Measurements from ENCODE around the gene PAQR4.

PAQR4 gene

DNA sequence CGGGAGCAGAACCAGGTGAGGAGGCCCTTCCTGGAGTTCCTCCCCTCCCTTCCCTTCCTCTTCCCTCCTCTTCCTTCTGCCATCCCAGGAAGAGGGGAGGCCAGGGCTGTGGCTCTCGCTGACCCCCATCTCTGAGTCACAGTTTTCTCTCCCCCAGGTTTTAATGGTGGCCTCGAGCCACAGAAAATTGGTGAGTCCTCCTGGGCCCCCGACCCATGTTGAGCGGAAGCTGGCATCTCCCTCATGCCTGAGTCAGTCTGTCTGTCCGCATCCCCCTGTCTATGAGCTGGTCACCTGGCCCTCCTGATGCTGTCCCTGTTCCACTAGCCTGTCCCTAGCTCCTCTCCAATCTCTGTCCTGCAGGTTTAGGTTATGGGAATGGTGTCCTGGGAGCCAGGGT, 30.8 kb downstream of the PAQR4 start:
- H2AFZ ChIP-seq, result no peak overlapping the region
- TF ChIP-seq, protein P1, sequence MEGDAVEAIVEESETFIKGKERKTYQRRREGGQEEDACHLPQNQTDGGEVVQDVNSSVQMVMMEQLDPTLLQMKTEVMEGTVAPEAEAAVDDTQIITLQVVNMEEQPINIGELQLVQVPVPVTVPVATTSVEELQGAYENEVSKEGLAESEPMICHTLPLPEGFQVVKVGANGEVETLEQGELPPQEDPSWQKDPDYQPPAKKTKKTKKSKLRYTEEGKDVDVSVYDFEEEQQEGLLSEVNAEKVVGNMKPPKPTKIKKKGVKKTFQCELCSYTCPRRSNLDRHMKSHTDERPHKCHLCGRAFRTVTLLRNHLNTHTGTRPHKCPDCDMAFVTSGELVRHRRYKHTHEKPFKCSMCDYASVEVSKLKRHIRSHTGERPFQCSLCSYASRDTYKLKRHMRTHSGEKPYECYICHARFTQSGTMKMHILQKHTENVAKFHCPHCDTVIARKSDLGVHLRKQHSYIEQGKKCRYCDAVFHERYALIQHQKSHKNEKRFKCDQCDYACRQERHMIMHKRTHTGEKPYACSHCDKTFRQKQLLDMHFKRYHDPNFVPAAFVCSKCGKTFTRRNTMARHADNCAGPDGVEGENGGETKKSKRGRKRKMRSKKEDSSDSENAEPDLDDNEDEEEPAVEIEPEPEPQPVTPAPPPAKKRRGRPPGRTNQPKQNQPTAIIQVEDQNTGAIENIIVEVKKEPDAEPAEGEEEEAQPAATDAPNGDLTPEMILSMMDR (IDR thresholded peaks at IDR 0.05), result no peak
- no peaks in the 10 kb centered on the region for H3K4me1 ChIP-seq
- H3K27ac ChIP-seq, result no peak overlapping the region
- H3K4me2 ChIP-seq (ENCODE audit: low read length), result no peak overlapping the region
- H3K9me3 ChIP-seq (ENCODE audit: control insufficient read depth, low read length), result no peaks in the 10 kb centered on the region
- H3K27me3 ChIP-seq (ENCODE audit: control insufficient read depth, insufficient read depth, low read length), result no peaks in the 10 kb centered on the region
- no peak overlapping the region for H3K9ac ChIP-seq
- H3K4me3 ChIP-seq (ENCODE audit: low read depth, low read length), result no peak overlapping the region
- H3K79me2 ChIP-seq, result no peaks in the 10 kb centered on the region
- H3K36me3 ChIP-seq (ENCODE audit: control insufficient read depth, insufficient read depth, low read length), result no peaks in the 10 kb centered on the region

DNA sequence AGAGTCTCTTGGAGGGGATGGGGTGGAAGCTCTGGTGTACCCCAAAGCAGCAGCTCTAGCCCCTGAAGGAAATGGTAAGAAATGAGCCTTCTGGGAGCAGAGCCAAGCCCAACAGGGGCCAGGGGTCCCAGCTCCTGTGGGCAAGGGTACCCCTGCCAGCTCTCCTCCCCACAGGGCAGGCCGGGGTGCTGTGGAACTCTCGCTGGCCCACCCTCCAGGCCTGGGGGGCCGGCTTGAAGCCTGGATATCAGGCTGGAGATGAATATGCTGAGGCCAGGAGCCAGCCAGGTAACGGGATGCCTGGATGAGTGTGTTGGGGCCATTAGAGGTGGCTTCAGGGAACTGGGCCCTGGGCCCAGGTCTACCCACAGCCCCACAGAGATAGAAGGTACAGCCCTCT, 31.4 kb downstream of the PAQR4 start:
- H3K4me3 ChIP-seq (ENCODE audit: low read depth, low read length), result no peak overlapping the region
- no peak overlapping the region for H3K27ac ChIP-seq
- TF ChIP-seq, protein P1 (IDR thresholded peaks at IDR 0.05), result no peak
- no peak overlapping the region for H3K9ac ChIP-seq
- H3K79me2 ChIP-seq, result no peaks in the 10 kb centered on the region
- H3K9me3 ChIP-seq (ENCODE audit: control insufficient read depth, low read length), result no peaks in the 10 kb centered on the region
- H3K4me2 ChIP-seq (ENCODE audit: low read length), result no peak overlapping the region
- no peak overlapping the region for H2AFZ ChIP-seq
- no peaks in the 10 kb centered on the region for H3K4me1 ChIP-seq
- H3K36me3 ChIP-seq (ENCODE audit: control insufficient read depth, insufficient read depth, low read length), result no peaks in the 10 kb centered on the region
- no peaks in the 10 kb centered on the region for H3K27me3 ChIP-seq (ENCODE audit: control insufficient read depth, insufficient read depth, low read length)

DNA sequence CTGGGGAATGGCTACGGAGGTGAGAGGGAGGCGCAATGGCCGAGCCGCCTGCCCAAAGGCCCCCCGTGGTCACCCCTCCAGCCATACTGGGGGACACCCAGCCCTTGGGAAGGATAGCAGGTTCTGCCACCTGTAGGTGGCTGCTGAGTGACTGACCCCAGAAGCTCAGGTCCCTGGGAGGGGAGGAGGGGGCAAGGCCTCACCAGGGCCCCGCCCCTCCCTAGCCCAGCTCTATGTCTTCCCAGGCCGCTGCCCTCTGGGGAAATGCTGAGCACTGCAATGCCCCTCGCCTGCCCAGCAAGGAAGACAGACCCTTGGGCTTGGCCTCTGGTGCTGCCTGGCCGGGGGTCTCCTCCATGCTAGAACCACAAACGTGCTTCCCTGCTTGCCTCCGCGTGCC, 32.2 kb downstream of the PAQR4 start:
- H3K36me3 ChIP-seq (ENCODE audit: control insufficient read depth, insufficient read depth, low read length), result no peaks in the 10 kb centered on the region
- H3K4me3 ChIP-seq (ENCODE audit: low read depth, low read length), result no peak overlapping the region
- H2AFZ ChIP-seq, result no peak overlapping the region
- no peaks in the 10 kb centered on the region for H3K9me3 ChIP-seq (ENCODE audit: control insufficient read depth, low read length)
- no peak overlapping the region for H3K9ac ChIP-seq
- H3K27me3 ChIP-seq (ENCODE audit: control insufficient read depth, insufficient read depth, low read length), result no peaks in the 10 kb centered on the region
- no peaks in the 10 kb centered on the region for H3K79me2 ChIP-seq
- TF ChIP-seq, protein P1 (IDR thresholded peaks at IDR 0.05), result no peak
- no peak overlapping the region for H3K4me2 ChIP-seq (ENCODE audit: low read length)
- H3K4me1 ChIP-seq, result peaks cover 3% of the 10 kb centered on the region
- H3K27ac ChIP-seq, result no peak overlapping the region

DNA sequence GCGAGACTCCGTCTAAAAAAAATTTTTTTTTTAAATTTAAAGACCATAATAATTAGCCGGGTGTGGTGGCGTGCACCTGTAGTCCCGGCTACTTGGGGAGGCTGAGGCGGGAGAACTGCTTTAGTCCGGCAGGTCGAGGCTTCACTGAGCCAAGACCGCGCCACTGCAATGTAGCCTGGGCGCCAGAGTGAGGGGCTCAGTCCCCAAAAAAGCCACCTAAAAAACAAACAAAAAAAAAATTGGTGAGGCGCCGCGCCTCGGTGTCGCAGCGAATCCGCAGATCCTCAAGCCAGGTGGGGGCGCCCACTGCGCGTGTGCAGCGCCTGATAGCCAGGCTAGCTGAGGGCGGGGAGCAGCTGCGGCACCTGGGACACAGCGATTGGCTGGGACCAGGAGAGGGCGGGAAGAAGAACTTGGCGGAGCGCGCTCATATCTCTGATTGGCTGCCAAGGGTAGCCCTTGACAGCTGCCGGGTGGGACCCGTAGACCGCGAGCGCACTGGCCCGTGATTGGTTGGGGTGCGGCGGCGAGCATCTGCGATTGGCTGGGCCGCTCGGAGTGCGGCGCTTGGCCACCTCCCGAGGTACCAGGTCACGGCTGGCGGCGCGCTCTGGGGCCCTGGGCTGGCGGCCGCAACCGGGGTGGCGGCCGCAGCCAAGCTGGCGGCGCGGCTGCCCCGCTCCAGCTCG, 34.6 kb downstream of the PAQR4 start:
- H2AFZ ChIP-seq, result peak overlapping the region; percentile 81
- H3K27me3 ChIP-seq (ENCODE audit: control insufficient read depth, insufficient read depth, low read length), result no peaks in the 10 kb centered on the region
- H3K4me1 ChIP-seq, result peaks cover 6% of the 10 kb centered on the region
- TF ChIP-seq, protein P1 (IDR thresholded peaks at IDR 0.05), result peak; percentile 88
- no peaks in the 10 kb centered on the region for H3K36me3 ChIP-seq (ENCODE audit: control insufficient read depth, insufficient read depth, low read length)
- H3K4me2 ChIP-seq (ENCODE audit: low read length), result no peak overlapping the region
- H3K4me3 ChIP-seq (ENCODE audit: low read depth, low read length), result peak overlapping the region; percentile 22
- no peak overlapping the region for H3K9ac ChIP-seq
- no peaks in the 10 kb centered on the region for H3K9me3 ChIP-seq (ENCODE audit: control insufficient read depth, low read length)
- peaks cover 2% of the 10 kb centered on the region for H3K79me2 ChIP-seq
- no peak overlapping the region for H3K27ac ChIP-seq

DNA sequence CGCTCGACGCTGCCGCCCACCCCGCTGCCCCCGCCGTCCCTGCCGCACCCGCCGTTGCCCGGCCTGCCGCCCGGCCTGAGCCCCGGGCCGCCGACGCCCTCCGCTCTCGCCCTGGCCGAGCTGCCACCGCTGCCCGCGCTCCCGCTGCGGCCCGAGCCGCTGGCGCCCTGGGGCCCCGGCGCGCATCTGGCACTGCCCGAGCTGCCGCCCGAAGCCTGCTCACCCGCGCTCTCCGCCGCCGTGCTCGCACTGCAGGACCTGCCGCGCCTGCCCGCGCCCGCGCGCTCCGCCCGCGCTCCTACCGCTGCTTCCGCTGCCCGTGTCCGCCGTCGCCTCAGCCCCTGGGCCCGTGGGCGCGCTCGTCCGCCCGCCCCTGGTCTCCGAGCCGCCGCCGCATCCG, 35.2 kb downstream of the PAQR4 start:
- Histone ChIP-seq H3K4me3 (ENCODE audit: low read depth, low read length) (no peak overlapping the region), H3K36me3 (ENCODE audit: control insufficient read depth, insufficient read depth, low read length) (no peaks in the 10 kb centered on the region), H3K27me3 (ENCODE audit: control insufficient read depth, insufficient read depth, low read length) (no peaks in the 10 kb centered on the region), H3K9me3 (ENCODE audit: control insufficient read depth, low read length) (no peaks in the 10 kb centered on the region), H3K27ac (no peak overlapping the region), H3K9ac (no peak overlapping the region), H3K4me1 (peaks cover 12% of the 10 kb centered on the region), H3K4me2 (ENCODE audit: low read length) (no peak overlapping the region), H3K79me2 (peaks cover 2% of the 10 kb centered on the region), H2AFZ (no peak overlapping the region)
- TF ChIP-seq, protein P1 (IDR thresholded peaks at IDR 0.05), result no peak

Measured in parathyroid adenoma (tissue), 2 donors.